HCT116 (cell line): Measurements from ENCODE around the gene TRIM56. TPM values are rescaled to one million over a fixed set of nuclear protein-coding genes. Genes with fewer than 3 reads are reported as not detected.
A peak's percentile ranks its signal among the peaks of the same experiment; 100 is the strongest.

ENCODE experiments used
- ATAC-seq: fragments of 200-7000 bp; cut with Tn5 transposase; 2 replicates; pipeline ENCODE4 v1.9.1; 2020; ENCODE audit warnings: mild to moderate bottlenecking, moderate library complexity
- BruUV-seq: library from RNA; stranded (reverse); fragments of 400-500 nt; replicated peaks from 2 replicates; lab custom pipeline; 2021; lab: Mats Ljungman, UMichigan
- CTCF ChIA-PET: fragments of 300-600 bp; sonication (Branson Sonifier 250); formaldehyde crosslinking; loops from one replicate; lab custom pipeline; 2021; ENCODE audit warnings: antibody characterized with exemption; lab: Charles Lee
- POLR2A ChIA-PET: fragments of 300-600, 350-600 bp; sonication (Branson Sonifier 250); formaldehyde crosslinking; loops from one replicate; lab custom pipeline; 2021; ENCODE audit warnings: antibody characterized with exemption; lab: Charles Lee
- RAD21 ChIA-PET, 2 experiments: fragments of 300-600 bp; sonication (Branson Sonifier 250); formaldehyde crosslinking; loops; one replicate each; lab custom pipeline; 2023; ENCODE audit warnings: low total read pairs in 2 of 2; ENCODE audit not compliant: uncharacterized antibody in 2 of 2, unreplicated experiment in 2 of 2, low non-redundant PET in 1 of 2; lab: Charles Lee
- DNase-seq: peaks from one replicate; pipeline ENCODE4 v3.0.0-alpha.2; 2010; ENCODE audit warnings: low read depth, low spot score
- H2AFZ ChIP-seq: fragments of 200-600 bp; shearing (Covaris generic), sonication (generic); 2 replicates; pipeline ENCODE4 v1.6.1; 2017; ENCODE audit warnings: low read depth, mixed run types, mixed read lengths, antibody characterized with exemption, low read length; ENCODE audit not compliant: poor library complexity, severe bottlenecking
- H3K27ac ChIP-seq: 2 replicates; pipeline ENCODE4 v1.5.1; 2012; ENCODE audit warnings: low read depth, low read length
- H3K27me3 ChIP-seq: fragments of 200-600 bp; sonication (generic); 2 replicates; pipeline ENCODE4 v1.6.1; 2016; ENCODE audit warnings: mixed run types, low read length, mixed read lengths; ENCODE audit not compliant: insufficient read depth
- H3K36me3 ChIP-seq, 2 experiments: fragments of 200-500 bp in 1 of 2; fragments of 200-600 bp in 1 of 2; sonication (Bioruptor generic) in 1 of 2; sonication (generic) in 1 of 2; 2 replicates each; pipeline versions ENCODE4 v1.5.1 to v1.6.1; 2014 to 2016; ENCODE audit warnings: low read length in 2 of 2, inconsistent platforms in 1 of 2, mixed read lengths in 1 of 2, mixed run types in 1 of 2; ENCODE audit not compliant: insufficient read depth in 2 of 2, control insufficient read depth in 1 of 2
- H3K4me1 ChIP-seq, 2 experiments: fragments of 200-600 bp in 1 of 2; sonication (generic) in 1 of 2; 2 replicates each; pipeline versions ENCODE4 v1.5.1 to v1.6.1; 2012 to 2017; ENCODE audit warnings: low read length in 2 of 2, inconsistent platforms in 1 of 2, mild to moderate bottlenecking in 1 of 2, mixed read lengths in 1 of 2, mixed run types in 1 of 2, moderate library complexity in 1 of 2; ENCODE audit not compliant: insufficient read depth in 2 of 2, control insufficient read depth in 1 of 2
- H3K4me2 ChIP-seq: fragments of 200-600 bp; sonication (generic); 2 replicates; pipeline ENCODE4 v1.6.1; 2017; ENCODE audit warnings: mixed run types, low read length, mixed read lengths
- H3K4me3 ChIP-seq, 2 experiments: fragments of 200-600 bp in 1 of 2; sonication (generic) in 1 of 2; replicated peaks in 1 of 2; 2 replicates each; pipeline ENCODE4 v1.5.1; 2011 to 2016; ENCODE audit warnings: low read length in 2 of 2, control low read depth in 1 of 2, low read depth in 1 of 2, mild to moderate bottlenecking in 1 of 2, mixed read lengths in 1 of 2, mixed run types in 1 of 2
- H3K79me2 ChIP-seq: fragments of 200-600 bp; sonication (generic); 2 replicates; pipeline ENCODE4 v1.6.1; 2017; ENCODE audit warnings: mild to moderate bottlenecking, mixed run types, low read length, moderate library complexity, mixed read lengths; ENCODE audit not compliant: insufficient read depth
- H3K9ac ChIP-seq: fragments of 200-600 bp; sonication (generic); 2 replicates; pipeline ENCODE4 v1.6.1; 2016; ENCODE audit warnings: low read length, mixed read lengths
- H3K9me2 ChIP-seq: fragments of 200-600 bp; sonication (generic), shearing (Covaris generic); 2 replicates; pipeline ENCODE4 v1.6.1; 2017; ENCODE audit warnings: mixed run types, mild to moderate bottlenecking, moderate library complexity; ENCODE audit not compliant: insufficient read depth
- H3K9me3 ChIP-seq, 2 experiments: fragments of 200-500 bp in 1 of 2; fragments of 200-600 bp in 1 of 2; sonication (Bioruptor generic) in 1 of 2; sonication (generic) in 1 of 2; 2 replicates each; pipeline ENCODE4 v1.6.1; 2014 to 2017; ENCODE audit warnings: low read length in 2 of 2, mixed read lengths in 2 of 2, inconsistent platforms in 1 of 2, low read depth in 1 of 2, mild to moderate bottlenecking in 1 of 2, mixed run types in 1 of 2, moderate library complexity in 1 of 2; ENCODE audit not compliant: control insufficient read depth in 1 of 2, insufficient read depth in 1 of 2
- H4K20me1 ChIP-seq: fragments of 200-600 bp; sonication (generic), shearing (Covaris generic); 2 replicates; pipeline ENCODE4 v1.6.1; 2017; ENCODE audit warnings: mixed run types, mild to moderate bottlenecking, moderate library complexity; ENCODE audit not compliant: insufficient read depth
- CBX3 ChIP-seq: IDR thresholded peaks from 2 replicates; pipeline ENCODE4 v1.6.1; 2012; ENCODE audit warnings: low read depth
- CEBPB ChIP-seq: IDR thresholded peaks from 2 replicates; pipeline ENCODE4 v1.6.1; 2012; ENCODE audit warnings: low read depth
- ELF1 ChIP-seq: IDR thresholded peaks from 2 replicates; pipeline ENCODE4 v1.6.1; 2012; ENCODE audit warnings: low read depth, borderline replicate concordance
- POLR2A ChIP-seq: IDR thresholded peaks from 2 replicates; pipeline ENCODE4 v1.7.0; 2011; ENCODE audit warnings: borderline replicate concordance; ENCODE audit not compliant: insufficient read depth, insufficient read length; ENCODE audit errors: extremely low read depth
- POLR2AphosphoS5 ChIP-seq: IDR thresholded peaks from 2 replicates; pipeline ENCODE4 v1.6.1; 2011; ENCODE audit warnings: mild to moderate bottlenecking, low read depth, low read length, moderate library complexity
- SIN3A ChIP-seq: IDR thresholded peaks from 2 replicates; pipeline ENCODE4 v1.6.1; 2012; ENCODE audit warnings: low read depth
- YY1 ChIP-seq: IDR thresholded peaks from 2 replicates; pipeline ENCODE4 v1.6.1; 2011; ENCODE audit warnings: low read length, low read depth, moderate library complexity, mild to moderate bottlenecking; ENCODE audit not compliant: insufficient replicate concordance; ENCODE audit errors: extremely low read depth
- ZFX ChIP-seq: fragments of 450-650 bp; IDR thresholded peaks from 2 replicates; pipeline ENCODE4 v1.6.1; 2017
- ZNF274 ChIP-seq: fragments of 200-500 bp; sonication (Bioruptor generic); IDR thresholded peaks from 2 replicates; pipeline ENCODE4 v1.6.1; 2014; ENCODE audit warnings: mild to moderate bottlenecking, low read depth, low read length, inconsistent platforms
- intact Hi-C: fragments of 100-400 bp; cut with micrococcal nuclease; formaldehyde crosslinking; loops from 2 replicates; pipeline ENCODE4 v1.10.0; 2022
- total RNA-seq: library from RNA; stranded (reverse); gene quantifications from one replicate; pipeline ENCODE4 v1.2.1, GENCODE V29; 2021; ENCODE audit not compliant: unreplicated experiment
- TF ChIP-seq, protein P1 (sequence below): IDR thresholded peaks from 2 replicates; pipeline ENCODE4 v1.6.1; 2012
- TF ChIP-seq, protein P2 (sequence below): IDR thresholded peaks from 2 replicates; pipeline ENCODE4 v1.6.1; 2012
- TF ChIP-seq, protein P3 (sequence below): IDR thresholded peaks from 2 replicates; pipeline ENCODE4 v1.6.1; 2012; ENCODE audit warnings: low read depth

The TRIM56 gene
- total RNA-seq, 1 experiment from 2014 or later = 25.9 TPM

DNA sequence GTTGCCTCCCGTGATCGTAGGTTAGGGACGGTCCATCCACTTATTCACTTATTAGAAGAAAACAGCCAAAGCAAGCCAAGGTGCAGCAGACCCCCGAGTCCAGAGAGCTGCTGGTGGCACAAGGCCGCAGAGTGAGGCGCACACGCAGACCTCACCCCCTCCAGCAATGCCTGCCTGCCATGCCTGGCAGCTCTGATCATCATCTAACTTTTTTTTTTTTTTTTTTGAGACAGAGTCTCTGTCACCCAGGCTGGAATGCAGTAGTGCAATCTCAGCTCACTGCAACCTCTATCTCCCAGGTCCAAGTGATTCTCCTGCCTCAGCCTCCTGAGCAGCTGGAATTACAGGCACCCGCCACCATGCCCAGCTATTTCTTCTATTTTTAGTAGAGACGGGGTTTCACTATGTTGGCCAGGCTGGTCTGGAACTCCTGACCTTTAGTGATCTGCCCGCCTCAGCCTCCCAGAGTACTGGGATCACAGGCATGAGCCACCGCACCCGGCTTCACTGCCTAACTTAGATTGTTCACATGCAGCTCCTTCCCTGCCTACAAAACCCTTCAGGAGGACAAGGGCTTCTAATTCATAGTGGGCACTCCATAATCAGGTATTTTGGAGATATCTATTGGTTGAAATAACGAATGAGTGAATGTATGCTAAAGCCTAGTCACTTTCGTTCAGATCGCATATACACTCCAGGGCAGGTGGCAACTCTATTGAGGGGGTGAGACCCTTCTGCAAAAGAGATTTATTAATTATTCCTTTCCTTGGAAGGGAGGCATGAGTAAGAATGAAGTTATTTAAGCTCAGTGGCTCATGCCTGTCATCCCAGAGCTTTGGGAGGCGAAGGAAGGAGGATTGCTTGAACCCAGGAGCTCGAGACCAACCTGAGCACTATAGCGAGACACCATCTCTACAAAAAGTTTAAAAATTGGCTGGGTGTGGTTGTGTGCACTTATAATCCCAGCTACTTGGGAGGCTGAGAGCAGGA, 15.9 kb downstream of the TRIM56 start:
- ATAC-seq (peak; percentile 14), DNase-seq (no peak)
- no peaks in the 10 kb centered on the region for H3K79me2 ChIP-seq
- no peaks in the 10 kb centered on the region for H3K9me3 ChIP-seq
- intact Hi-C loops = no loop called here
- ChIA-PET CTCF (interaction anchor here (0.6 to 1.2 kb wide), 4 partner anchors 12 to 82 kb away, joined by 3 to 4 read pairs (median 3); no protein-coding TSS in a partner anchor), RAD21 (interaction anchor here in 1 of 2 experiments (1.1 kb wide), 1 partner anchor 15 kb away, joined by 3 read pairs; no protein-coding TSS in a partner anchor), POLR2A (interaction anchor here (0.7 to 2.3 kb wide), 6 partner anchors 13 to 238 kb away, joined by 3 to 23 read pairs (median 6); partner anchors contain the start of genes SERPINE1 and TRIM56)
- TF ChIP-seq CEBPB (no peak), POLR2AphosphoS5 (peak; percentile 21; the same call in 1 of the 2 replicates)
- H3K4me2 ChIP-seq = peak overlapping the region; percentile 88
- no peaks in the 10 kb centered on the region for H4K20me1 ChIP-seq
- H2AFZ ChIP-seq = no peak overlapping the region
- H3K9me2 ChIP-seq = no peaks in the 10 kb centered on the region
- no peaks in the 10 kb centered on the region for H3K36me3 ChIP-seq
- BruUV-seq = no TSS peak
- H3K4me3 ChIP-seq = peak overlapping the region; percentile 31 to 53
- no peaks in the 10 kb centered on the region for H3K27me3 ChIP-seq
- H3K9ac ChIP-seq = peak overlapping the region; percentile 79
- peaks cover 56 to 86% of the 10 kb centered on the region in 2 experiments for H3K4me1 ChIP-seq
- H3K27ac ChIP-seq = peak overlapping the region; percentile 96

DNA sequence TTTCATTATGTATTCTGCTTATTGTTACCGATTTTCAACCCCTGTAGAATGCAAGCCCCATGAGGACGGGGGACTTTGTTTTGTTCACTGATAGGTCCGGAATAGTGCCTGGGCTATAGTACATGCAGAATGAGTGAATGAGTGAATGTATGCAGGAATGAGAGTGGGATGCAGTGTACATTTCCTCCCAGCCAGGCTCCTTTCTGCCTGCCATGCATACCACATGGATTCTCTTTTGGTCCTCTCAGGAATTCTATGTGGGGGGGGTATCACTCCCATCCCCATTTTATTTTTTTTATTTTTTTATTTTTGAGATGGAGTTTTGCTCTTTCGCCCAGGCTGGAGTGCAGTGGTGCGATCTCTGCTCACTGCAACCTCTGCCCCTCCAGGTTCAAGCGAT, 16.7 kb downstream of the TRIM56 start:
- POLR2A ChIA-PET = interaction anchor here (2.3 kb wide), 2 partner anchors 17 to 24 kb away, joined by 9 to 23 read pairs; partner anchors contain the start of genes SERPINE1 and TRIM56
- intact Hi-C loops = no loop called here
- no peaks in the 10 kb centered on the region for H3K36me3 ChIP-seq
- DNase-seq (no peak), ATAC-seq (no peak)
- H3K9me2 ChIP-seq = no peaks in the 10 kb centered on the region
- H4K20me1 ChIP-seq = no peaks in the 10 kb centered on the region
- H3K9me3 ChIP-seq = no peaks in the 10 kb centered on the region
- H3K4me1 ChIP-seq = peaks cover 56 to 81% of the 10 kb centered on the region in 2 experiments
- no peaks in the 10 kb centered on the region for H3K27me3 ChIP-seq
- peak overlapping the region; percentile 79 for H3K9ac ChIP-seq
- no peak overlapping the region for H2AFZ ChIP-seq
- CTCF ChIA-PET = interaction anchor here (0.6 kb wide), 1 partner anchor 81 kb away, joined by 4 read pairs; no protein-coding TSS in a partner anchor
- BruUV-seq = no TSS peak
- peak overlapping the region; percentile 88 for H3K4me2 ChIP-seq
- RAD21 ChIA-PET = no interaction called here
- H3K27ac ChIP-seq = no peak overlapping the region
- no peak overlapping the region for H3K4me3 ChIP-seq
- no peaks in the 10 kb centered on the region for H3K79me2 ChIP-seq
- TF ChIP-seq SIN3A (no peak), CEBPB (no peak), POLR2AphosphoS5 (no peak), POLR2A (no peak), ZFX (no peak), ZNF274 (no peak), ELF1 (no peak), YY1 (no peak), CBX3 (no peak)
- TF ChIP-seq, protein P1, sequence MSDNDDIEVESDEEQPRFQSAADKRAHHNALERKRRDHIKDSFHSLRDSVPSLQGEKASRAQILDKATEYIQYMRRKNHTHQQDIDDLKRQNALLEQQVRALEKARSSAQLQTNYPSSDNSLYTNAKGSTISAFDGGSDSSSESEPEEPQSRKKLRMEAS = no peak
- TF ChIP-seq, protein P2, sequence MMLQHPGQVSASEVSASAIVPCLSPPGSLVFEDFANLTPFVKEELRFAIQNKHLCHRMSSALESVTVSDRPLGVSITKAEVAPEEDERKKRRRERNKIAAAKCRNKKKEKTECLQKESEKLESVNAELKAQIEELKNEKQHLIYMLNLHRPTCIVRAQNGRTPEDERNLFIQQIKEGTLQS = no peak
- TF ChIP-seq, protein P3, sequence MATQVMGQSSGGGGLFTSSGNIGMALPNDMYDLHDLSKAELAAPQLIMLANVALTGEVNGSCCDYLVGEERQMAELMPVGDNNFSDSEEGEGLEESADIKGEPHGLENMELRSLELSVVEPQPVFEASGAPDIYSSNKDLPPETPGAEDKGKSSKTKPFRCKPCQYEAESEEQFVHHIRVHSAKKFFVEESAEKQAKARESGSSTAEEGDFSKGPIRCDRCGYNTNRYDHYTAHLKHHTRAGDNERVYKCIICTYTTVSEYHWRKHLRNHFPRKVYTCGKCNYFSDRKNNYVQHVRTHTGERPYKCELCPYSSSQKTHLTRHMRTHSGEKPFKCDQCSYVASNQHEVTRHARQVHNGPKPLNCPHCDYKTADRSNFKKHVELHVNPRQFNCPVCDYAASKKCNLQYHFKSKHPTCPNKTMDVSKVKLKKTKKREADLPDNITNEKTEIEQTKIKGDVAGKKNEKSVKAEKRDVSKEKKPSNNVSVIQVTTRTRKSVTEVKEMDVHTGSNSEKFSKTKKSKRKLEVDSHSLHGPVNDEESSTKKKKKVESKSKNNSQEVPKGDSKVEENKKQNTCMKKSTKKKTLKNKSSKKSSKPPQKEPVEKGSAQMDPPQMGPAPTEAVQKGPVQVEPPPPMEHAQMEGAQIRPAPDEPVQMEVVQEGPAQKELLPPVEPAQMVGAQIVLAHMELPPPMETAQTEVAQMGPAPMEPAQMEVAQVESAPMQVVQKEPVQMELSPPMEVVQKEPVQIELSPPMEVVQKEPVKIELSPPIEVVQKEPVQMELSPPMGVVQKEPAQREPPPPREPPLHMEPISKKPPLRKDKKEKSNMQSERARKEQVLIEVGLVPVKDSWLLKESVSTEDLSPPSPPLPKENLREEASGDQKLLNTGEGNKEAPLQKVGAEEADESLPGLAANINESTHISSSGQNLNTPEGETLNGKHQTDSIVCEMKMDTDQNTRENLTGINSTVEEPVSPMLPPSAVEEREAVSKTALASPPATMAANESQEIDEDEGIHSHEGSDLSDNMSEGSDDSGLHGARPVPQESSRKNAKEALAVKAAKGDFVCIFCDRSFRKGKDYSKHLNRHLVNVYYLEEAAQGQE = no peak
